ENCODE measurements around the gene CBS. TPM values are rescaled to one million over a fixed set of nuclear protein-coding genes. Genes with fewer than 3 reads are reported as not detected.
A peak's percentile ranks its signal among the peaks of the same experiment; 100 is the strongest.

CBS gene
- total and polyA plus RNA-seq, 11 donors = 3.5 to 22.2 (median 6.7) TPM

DNA sequence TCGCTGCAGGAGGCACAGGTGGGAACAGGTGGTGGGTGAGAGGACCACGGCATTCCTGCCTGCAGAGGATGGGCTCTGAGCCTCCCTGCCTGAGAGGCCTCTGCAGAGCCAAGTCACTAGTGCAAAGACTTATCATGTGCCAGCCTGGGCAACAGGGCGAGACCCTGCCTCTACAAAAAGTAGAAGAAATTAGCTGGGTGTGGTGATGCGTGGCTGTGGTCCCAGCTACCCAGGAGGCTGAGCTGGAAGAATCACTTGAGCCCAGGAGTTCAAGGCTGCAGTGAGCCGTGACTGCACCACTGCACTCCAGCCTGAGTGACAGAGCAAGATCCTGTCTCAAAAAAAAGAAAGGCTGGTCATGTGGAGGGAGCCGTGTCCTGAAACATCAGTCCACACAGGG, 54.9 kb downstream of the CBS start:
- Histone ChIP-seq H3K27me3 (no peaks in the 10 kb centered on the region), H3K9me3 (no peaks in the 10 kb centered on the region), H3K36me3 (peaks cover 0 to 85% (median 70%) of the 10 kb centered on the region in 9 donors), H3K4me3 (no peak overlapping the region), H3K4me1 (no peaks in the 10 kb centered on the region), H3K27ac (no peak overlapping the region)
- 79 to 93% (median 91%) methylated on average over 5 to 6 of the region's 6 CpGs for WGBS, 4 donors
- ATAC-seq = no peak
- no peak for DNase-seq
- intact Hi-C loops (cut with DNase I) = no loop called here
- TF ChIP-seq POLR2A (IDR thresholded peaks at IDR 0.05) = no peak

DNA sequence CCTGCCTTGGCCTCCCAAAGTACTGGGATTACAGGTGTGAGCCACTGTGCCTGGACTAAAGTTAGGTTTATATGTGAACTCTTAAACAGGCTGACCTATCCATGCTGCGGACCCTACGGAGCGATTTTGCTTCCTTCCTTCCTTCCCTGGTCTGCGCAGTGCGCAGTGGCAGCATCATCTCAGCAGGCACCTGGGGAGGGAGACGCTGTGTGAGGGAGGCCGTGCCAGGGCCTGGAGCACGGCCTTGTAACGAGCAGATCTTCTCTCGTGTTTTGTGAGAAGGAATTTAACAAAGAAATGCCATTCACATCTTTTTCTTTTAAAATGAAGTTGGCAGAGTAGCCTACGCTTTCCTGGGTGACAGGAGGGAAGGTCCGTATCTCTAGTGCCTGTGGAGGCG, 55.5 kb downstream of the CBS start:
- no peaks in the 10 kb centered on the region for H3K9me3 ChIP-seq
- 92 to 98% (median 92%) methylated on average over 13 of the region's 13 CpGs for WGBS, 4 donors
- DNase-seq = no peak

DNA sequence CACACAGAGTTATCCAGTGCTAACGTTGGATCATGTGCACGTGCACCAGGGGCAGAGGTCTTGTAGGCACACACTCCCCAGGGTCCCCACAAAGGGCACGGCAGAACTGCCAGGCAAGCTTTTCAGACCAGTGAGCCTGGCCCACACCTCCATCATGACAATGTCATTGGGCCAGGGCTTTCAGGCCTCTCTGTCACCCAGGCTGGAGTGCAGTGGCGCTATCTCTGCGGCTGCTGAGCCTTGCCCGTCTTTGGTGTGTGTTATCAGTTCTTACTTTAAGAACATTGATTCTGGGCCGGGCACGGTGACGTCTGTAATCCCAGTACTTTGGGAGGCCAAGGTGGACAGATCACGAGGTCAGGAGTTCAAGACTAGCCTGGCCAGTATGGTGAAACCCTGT, 57.1 kb downstream of the CBS start:
- Histone ChIP-seq H3K4me3 (no peak overlapping the region), H3K9me3 (no peaks in the 10 kb centered on the region), H3K36me3 (peaks cover 0 to 77% (median 51%) of the 10 kb centered on the region in 9 donors), H3K27me3 (no peaks in the 10 kb centered on the region), H3K27ac (no peak overlapping the region), H3K4me1 (no peaks in the 10 kb centered on the region)
- DNase-seq (no peak), ATAC-seq (peak; percentile 20 to 72 (median 52))
- TF ChIP-seq, protein P1, sequence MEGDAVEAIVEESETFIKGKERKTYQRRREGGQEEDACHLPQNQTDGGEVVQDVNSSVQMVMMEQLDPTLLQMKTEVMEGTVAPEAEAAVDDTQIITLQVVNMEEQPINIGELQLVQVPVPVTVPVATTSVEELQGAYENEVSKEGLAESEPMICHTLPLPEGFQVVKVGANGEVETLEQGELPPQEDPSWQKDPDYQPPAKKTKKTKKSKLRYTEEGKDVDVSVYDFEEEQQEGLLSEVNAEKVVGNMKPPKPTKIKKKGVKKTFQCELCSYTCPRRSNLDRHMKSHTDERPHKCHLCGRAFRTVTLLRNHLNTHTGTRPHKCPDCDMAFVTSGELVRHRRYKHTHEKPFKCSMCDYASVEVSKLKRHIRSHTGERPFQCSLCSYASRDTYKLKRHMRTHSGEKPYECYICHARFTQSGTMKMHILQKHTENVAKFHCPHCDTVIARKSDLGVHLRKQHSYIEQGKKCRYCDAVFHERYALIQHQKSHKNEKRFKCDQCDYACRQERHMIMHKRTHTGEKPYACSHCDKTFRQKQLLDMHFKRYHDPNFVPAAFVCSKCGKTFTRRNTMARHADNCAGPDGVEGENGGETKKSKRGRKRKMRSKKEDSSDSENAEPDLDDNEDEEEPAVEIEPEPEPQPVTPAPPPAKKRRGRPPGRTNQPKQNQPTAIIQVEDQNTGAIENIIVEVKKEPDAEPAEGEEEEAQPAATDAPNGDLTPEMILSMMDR (IDR thresholded peaks at IDR 0.05) = no peak
- no peak for TF ChIP-seq POLR2A (IDR thresholded peaks at IDR 0.05)
- intact Hi-C loops (cut with DNase I) = no loop called here
- WGBS, 4 donors = 72 to 83% (median 77%) methylated on average over 4 to 10 of the region's 10 CpGs

More for the DNA sequence above, 55.5 kb downstream of the CBS start:
- Histone ChIP-seq H3K36me3 (peaks cover 0 to 81% (median 64%) of the 10 kb centered on the region in 9 donors), H3K4me1 (no peaks in the 10 kb centered on the region), H3K4me3 (no peak overlapping the region), H3K27me3 (no peaks in the 10 kb centered on the region), H3K27ac (no peak overlapping the region)
- intact Hi-C loops (cut with DNase I) = no loop called here
- TF ChIP-seq, protein P1 (IDR thresholded peaks at IDR 0.05) = no peak
- TF ChIP-seq POLR2A (IDR thresholded peaks at IDR 0.05) = no peak
- no peak for ATAC-seq

DNA sequence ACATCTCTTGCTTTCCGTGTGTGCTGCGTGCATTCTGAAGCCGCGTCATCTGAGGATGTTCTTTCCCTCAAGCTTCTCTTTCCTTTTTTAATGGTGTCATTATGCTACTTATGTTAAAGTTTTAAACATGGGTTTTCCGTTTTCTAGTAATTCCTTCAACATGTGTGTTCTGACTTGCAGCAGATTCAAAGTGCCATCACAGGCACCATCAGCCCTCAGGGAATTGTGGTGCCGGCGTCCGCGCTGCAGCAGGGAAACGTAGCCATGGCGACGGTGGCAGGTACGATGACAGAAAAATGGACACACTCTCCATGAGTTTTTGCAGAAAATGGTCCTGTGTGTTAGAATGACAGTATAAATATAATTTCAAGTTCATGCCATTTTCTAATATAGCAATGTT, 58.9 kb downstream of the CBS start:
- intact Hi-C loops (cut with DNase I) = no loop called here
- H3K27ac ChIP-seq = no peak overlapping the region
- no peak overlapping the region for H3K4me3 ChIP-seq
- DNase-seq = no peak
- TF ChIP-seq, protein P1 (IDR thresholded peaks at IDR 0.05) = no peak
- TF ChIP-seq POLR2A (IDR thresholded peaks at IDR 0.05) = no peak
- no peaks in the 10 kb centered on the region for H3K9me3 ChIP-seq
- H3K27me3 ChIP-seq = no peaks in the 10 kb centered on the region
- no peak for ATAC-seq
- H3K4me1 ChIP-seq = no peaks in the 10 kb centered on the region
- 97 to 98% (median 97%) methylated on average over 13 of the region's 13 CpGs for WGBS, 4 donors
- peaks cover 0 to 80% (median 51%) of the 10 kb centered on the region in 9 donors for H3K36me3 ChIP-seq

DNA sequence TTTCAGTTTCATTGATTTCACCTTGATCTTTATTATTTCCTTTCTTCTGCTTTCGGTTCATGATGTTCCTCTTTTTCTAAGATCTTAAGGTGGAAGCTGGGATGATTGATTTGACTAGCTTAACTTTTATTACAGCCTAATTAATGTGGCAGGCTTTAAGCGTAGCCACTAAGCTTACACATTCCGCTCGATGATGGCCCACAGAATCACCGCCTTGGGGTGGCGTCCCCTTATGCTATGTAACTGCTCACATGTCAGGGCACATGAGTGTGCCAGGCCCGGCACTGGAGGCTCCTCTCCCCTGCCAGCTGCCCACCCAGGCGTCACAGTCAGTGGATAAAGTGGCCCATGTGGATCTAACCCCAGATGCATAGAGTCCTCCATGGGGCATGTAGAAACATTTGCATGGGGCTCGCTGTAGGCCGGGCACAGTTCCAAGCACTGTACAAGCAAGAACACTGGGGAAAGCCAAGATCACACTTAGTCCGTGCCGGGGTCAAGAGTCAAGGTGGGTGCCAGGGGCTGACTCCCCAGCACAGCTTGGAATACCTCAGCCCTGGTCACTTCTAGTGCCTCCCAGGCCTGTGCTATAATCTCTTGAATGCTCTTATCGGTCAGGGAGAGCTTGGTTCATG, 59.6 kb downstream of the CBS start:
- DNase-seq = no peak
- no peak for TF ChIP-seq POLR2A (IDR thresholded peaks at IDR 0.05)
- TF ChIP-seq, protein P1 (IDR thresholded peaks at IDR 0.05) = no peak
- no peaks in the 10 kb centered on the region for H3K27me3 ChIP-seq
- H3K4me3 ChIP-seq = no peak overlapping the region
- WGBS, 4 donors = 82 to 91% (median 86%) methylated on average over 13 of the region's 13 CpGs
- peak in 1 of 4 donors; percentile 38 for ATAC-seq
- H3K4me1 ChIP-seq = no peaks in the 10 kb centered on the region
- intact Hi-C loops (cut with DNase I) = no loop called here
- H3K9me3 ChIP-seq = no peaks in the 10 kb centered on the region
- peaks cover 0 to 80% (median 51%) of the 10 kb centered on the region in 9 donors for H3K36me3 ChIP-seq
- no peak overlapping the region for H3K27ac ChIP-seq

Data from heart left ventricle (tissue), 16 donors.